H9 (cell line): ENCODE results near the gene THSD1. TPM values are rescaled to one million over a fixed set of nuclear protein-coding genes. Genes with fewer than 3 reads are reported as not detected.

Experiments
- DNase-seq: peaks from one replicate; pipeline ENCODE4 v3.0.0-alpha.2; 2017
- H2AFZ ChIP-seq: one replicate; pipeline ENCODE4 v1.6.1; 2013; ENCODE audit warnings: mild to moderate bottlenecking, low read length, control low read depth, moderate library complexity
- H2AK5ac ChIP-seq: 2 replicates; pipeline ENCODE4 v1.6.1; 2013; ENCODE audit warnings: low read length, control low read depth, mixed read lengths; ENCODE audit not compliant: insufficient read length
- H2BK120ac ChIP-seq: one replicate; pipeline ENCODE4 v1.6.1; 2013; ENCODE audit warnings: low read depth, mild to moderate bottlenecking, low read length, control low read depth, inconsistent platforms; ENCODE audit not compliant: poor library complexity, severe bottlenecking
- H2BK12ac ChIP-seq: 2 replicates; pipeline ENCODE4 v1.6.1; 2013; ENCODE audit warnings: low read length, control low read depth, mixed read lengths, low read depth; ENCODE audit not compliant: insufficient read length
- H2BK15ac ChIP-seq: 2 replicates; pipeline ENCODE4 v1.6.1; 2013; ENCODE audit warnings: low read depth, low read length, control low read depth
- H2BK20ac ChIP-seq: one replicate; pipeline ENCODE4 v1.6.1; 2013; ENCODE audit warnings: low read depth, mild to moderate bottlenecking, low read length, control low read depth, inconsistent platforms; ENCODE audit not compliant: poor library complexity, severe bottlenecking
- H2BK5ac ChIP-seq: 2 replicates; pipeline ENCODE4 v1.6.1; 2013; ENCODE audit warnings: low read length, control low read depth, mixed read lengths; ENCODE audit not compliant: insufficient read length
- H3K14ac ChIP-seq: 2 replicates; pipeline ENCODE4 v1.6.1; 2013; ENCODE audit warnings: low read length, control low read depth; ENCODE audit not compliant: insufficient read depth
- H3K18ac ChIP-seq: 2 replicates; pipeline ENCODE4 v1.6.1; 2013; ENCODE audit warnings: low read depth, mild to moderate bottlenecking, mixed read lengths, low read length, control low read depth; ENCODE audit not compliant: insufficient read length
- H3K23ac ChIP-seq: 2 replicates; pipeline ENCODE4 v1.6.1; 2013; ENCODE audit warnings: low read length, control low read depth, mixed read lengths, low read depth; ENCODE audit not compliant: insufficient read length
- H3K23me2 ChIP-seq: 2 replicates; pipeline ENCODE4 v1.6.1; 2013; ENCODE audit warnings: low read depth, mild to moderate bottlenecking, mixed read lengths, low read length, control low read depth; ENCODE audit not compliant: insufficient read length, poor library complexity, severe bottlenecking
- H3K27ac ChIP-seq: 2 replicates; pipeline ENCODE4 v1.5.1; 2013; ENCODE audit warnings: low read length, control low read depth, mixed read lengths, low read depth; ENCODE audit not compliant: insufficient read length
- H3K27me3 ChIP-seq: 2 replicates; pipeline ENCODE4 v1.6.1; 2013; ENCODE audit warnings: low read length, control low read depth, inconsistent platforms; ENCODE audit not compliant: insufficient read depth
- H3K4ac ChIP-seq: 2 replicates; pipeline ENCODE4 v1.6.1; 2013; ENCODE audit warnings: low read depth, mild to moderate bottlenecking, control low read depth, inconsistent platforms, low read length, moderate library complexity
- H3K4me1 ChIP-seq: 2 replicates; pipeline ENCODE4 v1.6.1; 2013; ENCODE audit warnings: low read length, control low read depth, inconsistent platforms; ENCODE audit not compliant: insufficient read depth
- H3K4me2 ChIP-seq: 2 replicates; pipeline ENCODE4 v1.6.1; 2013; ENCODE audit warnings: low read length, control low read depth, mixed read lengths; ENCODE audit not compliant: insufficient read length, insufficient read depth
- H3K56ac ChIP-seq: 2 replicates; pipeline ENCODE4 v1.6.1; 2013; ENCODE audit warnings: low read depth, mild to moderate bottlenecking, mixed read lengths, low read length, control low read depth; ENCODE audit not compliant: insufficient read length
- H3K79me1 ChIP-seq: 2 replicates; pipeline ENCODE4 v1.6.1; 2013; ENCODE audit warnings: low read depth, mild to moderate bottlenecking, moderate library complexity, low read length, control low read depth, inconsistent platforms; ENCODE audit not compliant: insufficient read depth, poor library complexity, severe bottlenecking
- H3K79me2 ChIP-seq: 2 replicates; pipeline ENCODE4 v1.6.1; 2013; ENCODE audit warnings: low read length, control low read depth, inconsistent platforms; ENCODE audit not compliant: insufficient read depth
- H3K9ac ChIP-seq: 2 replicates; pipeline ENCODE4 v1.6.1; 2013; ENCODE audit warnings: low read length, control low read depth, mixed read lengths; ENCODE audit not compliant: insufficient read length; ENCODE audit errors: extremely low read depth
- H3K9me3 ChIP-seq: one replicate; pipeline ENCODE4 v1.6.1; 2013; ENCODE audit warnings: low read depth, low read length, inconsistent platforms; ENCODE audit not compliant: control insufficient read depth
- H3T11ph ChIP-seq: one replicate; pipeline ENCODE4 v1.6.1; 2013; ENCODE audit warnings: mild to moderate bottlenecking, low read length, control low read depth, inconsistent platforms
- H4K20me1 ChIP-seq: one replicate; pipeline ENCODE4 v1.6.1; 2013; ENCODE audit not compliant: control insufficient read depth, insufficient read length, insufficient read depth
- H4K5ac ChIP-seq: 2 replicates; pipeline ENCODE4 v1.6.1; 2013; ENCODE audit warnings: low read depth, mild to moderate bottlenecking, mixed read lengths, low read length, control low read depth; ENCODE audit not compliant: insufficient read length
- H4K8ac ChIP-seq: replicated peaks from 2 replicates; pipeline ENCODE4 v1.6.1; 2013; ENCODE audit warnings: low read length, control low read depth, mixed read lengths, low read depth; ENCODE audit not compliant: insufficient read length
- H4K91ac ChIP-seq: 2 replicates; pipeline ENCODE4 v1.6.1; 2013; ENCODE audit warnings: low read depth, mild to moderate bottlenecking, moderate library complexity, mixed read lengths, low read length, control low read depth; ENCODE audit not compliant: insufficient read length
- H3K27ac Mint-ChIP-seq, 3 experiments: 2 replicates in 2 of 3; 3 replicates in 1 of 3; pipeline ENCODE4 v1.8.0; 2020 to 2021; ENCODE audit warnings: mixed read lengths in 3 of 3, mild to moderate bottlenecking in 1 of 3, moderate library complexity in 1 of 3
- H3K27me3 Mint-ChIP-seq: 2 replicates; pipeline ENCODE4 v1.8.0; 2021; ENCODE audit warnings: low read depth, mild to moderate bottlenecking, moderate library complexity, mixed read lengths
- H3K36me3 Mint-ChIP-seq, 3 experiments: 2 replicates in 2 of 3; 3 replicates in 1 of 3; pipeline ENCODE4 v1.8.0; 2020 to 2021; ENCODE audit warnings: low read depth in 3 of 3, mixed read lengths in 3 of 3; ENCODE audit not compliant: insufficient read depth in 1 of 3
- H3K4me1 Mint-ChIP-seq, 2 experiments: 2 replicates each; pipeline ENCODE4 v1.8.0; 2020; ENCODE audit warnings: mixed read lengths in 2 of 2
- H3K4me3 Mint-ChIP-seq, 2 experiments: 2 replicates in 1 of 2; 3 replicates in 1 of 2; pipeline ENCODE4 v1.8.0; 2020 to 2021; ENCODE audit warnings: mild to moderate bottlenecking in 2 of 2, mixed read lengths in 2 of 2, moderate library complexity in 1 of 2
- H3K9me3 Mint-ChIP-seq, 2 experiments: 2 replicates in 1 of 2; 3 replicates in 1 of 2; pipeline ENCODE4 v1.8.0; 2020; ENCODE audit warnings: mild to moderate bottlenecking in 2 of 2, mixed read lengths in 2 of 2, moderate library complexity in 1 of 2
- WGBS: extraction: QIAGEN DNeasy Blood & Tissue Kit; methylation state at CpG from one replicate; pipeline ENCODE4 v1.1.7; 2013; ENCODE audit warnings: missing lambda C conversion rate, low lambda C conversion rate, mixed read lengths; ENCODE audit not compliant: insufficient read length; ENCODE audit errors: extremely low coverage; 5-methylcytosine and 5-hydroxymethylcytosine counted together
- total RNA-seq: library from RNA; stranded (reverse); gene quantifications from 2 replicates; pipeline ENCODE4 v1.2.1, GENCODE V29; 2021
- TF ChIP-seq, protein P1 (sequence below): fragments of 200-600 bp; sonication (generic); conservative IDR thresholded peaks from 3 replicates; pipeline ENCODE4 v1.8.0; 2021; ENCODE audit warnings: antibody characterized with exemption, mild to moderate bottlenecking

THSD1 gene
- total RNA-seq, 1 experiment from 2014 or later: 0.22 TPM

DNA sequence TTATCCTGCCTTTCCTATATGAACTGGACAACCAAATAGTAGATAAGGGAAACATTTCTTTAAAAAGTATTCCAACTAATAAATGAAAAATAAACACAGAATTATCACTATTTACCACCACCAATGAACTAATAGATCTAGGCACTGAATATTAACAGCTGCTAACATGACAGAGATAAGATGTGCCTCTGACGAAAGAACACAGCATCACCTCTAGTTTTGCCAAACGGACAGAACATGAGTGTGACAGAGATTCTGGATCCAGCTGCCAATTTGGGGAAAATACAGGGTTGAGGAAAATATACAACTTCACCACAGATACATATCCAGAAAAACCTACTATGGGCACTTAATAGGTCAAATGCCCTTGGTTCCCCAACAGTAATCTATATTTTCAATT is 26.5 kb upstream of the THSD1 start:
- Mint-ChIP-seq H3K9me3 (no peaks in the 10 kb centered on the region), H3K4me1 (no peaks in the 10 kb centered on the region), H3K27me3 (no peaks in the 10 kb centered on the region), H3K4me3 (no peak overlapping the region), H3K36me3 (peaks cover 13 to 51% (median 48%) of the 10 kb centered on the region in 3 experiments; a peak in 6 of 7 replicates), H3K27ac (no peak overlapping the region)
- no peak for DNase-seq
- no peak overlapping the region for H3K23ac ChIP-seq
- H3K79me2 ChIP-seq: no peaks in the 10 kb centered on the region
- no peak overlapping the region for H3K27ac ChIP-seq
- no peak overlapping the region for H2BK12ac ChIP-seq
- no peak overlapping the region for H2BK15ac ChIP-seq
- no peaks in the 10 kb centered on the region for H3K79me1 ChIP-seq
- no peak overlapping the region for H3K18ac ChIP-seq
- H2AFZ ChIP-seq: no peak overlapping the region
- no peak overlapping the region for H3K14ac ChIP-seq
- H3K4me1 ChIP-seq: no peaks in the 10 kb centered on the region
- H3K4me2 ChIP-seq: no peak overlapping the region
- H2BK20ac ChIP-seq: no peak overlapping the region
- no peak overlapping the region for H3K4ac ChIP-seq
- no peak overlapping the region for H2BK120ac ChIP-seq
- no peak overlapping the region for H3T11ph ChIP-seq
- no peaks in the 10 kb centered on the region for H4K20me1 ChIP-seq
- H3K9me3 ChIP-seq: no peaks in the 10 kb centered on the region
- no peak overlapping the region for H4K91ac ChIP-seq
- no peak overlapping the region for H2AK5ac ChIP-seq
- H4K8ac ChIP-seq: no peak overlapping the region
- no peaks in the 10 kb centered on the region for H3K23me2 ChIP-seq
- TF ChIP-seq, protein P1, sequence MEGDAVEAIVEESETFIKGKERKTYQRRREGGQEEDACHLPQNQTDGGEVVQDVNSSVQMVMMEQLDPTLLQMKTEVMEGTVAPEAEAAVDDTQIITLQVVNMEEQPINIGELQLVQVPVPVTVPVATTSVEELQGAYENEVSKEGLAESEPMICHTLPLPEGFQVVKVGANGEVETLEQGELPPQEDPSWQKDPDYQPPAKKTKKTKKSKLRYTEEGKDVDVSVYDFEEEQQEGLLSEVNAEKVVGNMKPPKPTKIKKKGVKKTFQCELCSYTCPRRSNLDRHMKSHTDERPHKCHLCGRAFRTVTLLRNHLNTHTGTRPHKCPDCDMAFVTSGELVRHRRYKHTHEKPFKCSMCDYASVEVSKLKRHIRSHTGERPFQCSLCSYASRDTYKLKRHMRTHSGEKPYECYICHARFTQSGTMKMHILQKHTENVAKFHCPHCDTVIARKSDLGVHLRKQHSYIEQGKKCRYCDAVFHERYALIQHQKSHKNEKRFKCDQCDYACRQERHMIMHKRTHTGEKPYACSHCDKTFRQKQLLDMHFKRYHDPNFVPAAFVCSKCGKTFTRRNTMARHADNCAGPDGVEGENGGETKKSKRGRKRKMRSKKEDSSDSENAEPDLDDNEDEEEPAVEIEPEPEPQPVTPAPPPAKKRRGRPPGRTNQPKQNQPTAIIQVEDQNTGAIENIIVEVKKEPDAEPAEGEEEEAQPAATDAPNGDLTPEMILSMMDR: no peak
- H3K27me3 ChIP-seq: no peaks in the 10 kb centered on the region
- H4K5ac ChIP-seq: no peak overlapping the region
- no peak overlapping the region for H3K56ac ChIP-seq
- H2BK5ac ChIP-seq: no peak overlapping the region
- WGBS: no CpG with 5 or more reads among the region's 2 CpGs
- no peak overlapping the region for H3K9ac ChIP-seq
